HG03280 (cell line): ENCODE data around the gene VSTM2A.

Experiments used
- ATAC-seq: cut with Tn5 transposase; IDR thresholded peaks from one replicate; pipeline ENCODE4 v1.9.1; 2021; ENCODE audit warnings: mild to moderate bottlenecking, moderate library complexity; ENCODE audit not compliant: unreplicated experiment

Gene VSTM2A

DNA sequence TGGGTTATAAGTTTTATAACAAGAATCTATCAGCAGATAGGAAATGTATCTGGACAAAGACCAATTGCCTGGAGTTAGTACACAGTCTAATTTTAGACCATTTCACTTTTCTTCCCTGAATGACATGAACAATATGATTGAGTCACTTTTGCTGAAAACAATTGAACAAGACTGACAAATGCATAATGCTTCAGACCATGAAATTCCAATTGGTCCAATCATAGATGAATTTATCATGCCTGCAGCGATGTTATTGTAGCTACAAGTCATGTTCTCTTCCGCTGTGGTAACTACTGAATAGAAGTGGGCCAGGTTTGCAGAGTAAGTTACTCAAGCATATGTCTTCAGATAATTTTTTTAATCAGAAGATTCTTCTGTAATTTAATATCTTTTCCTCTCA lies 73.4 kb downstream of the VSTM2A start:
- no peak for ATAC-seq
